ENCODE data around the gene C9orf40. TPM values are rescaled to one million over a fixed set of nuclear protein-coding genes. Genes with fewer than 3 reads are reported as not detected.

C9orf40 gene
- total and polyA plus RNA-seq, 7 experiments from 2014 or later: 1.8 to 13.6 (median 2.7) TPM

Other genes with a start within 250 kb of the C9orf40 start
- 1 to 10 TPM in 1 of 5 experiments, under 1 TPM in 1, not detected in 3; 0.85 to 3.6 TPM for gene TRPM6, start 65.0 kb downstream of the C9orf40 start, total RNA-seq
- gene TRPM6, start 65.0 kb downstream of the C9orf40 start, polyA plus RNA-seq: not detected
- 10 to 100 TPM; 15.0 to 38.1 (median 29.4) TPM for gene CARNMT1, start 75.4 kb upstream of the C9orf40 start, total RNA-seq
- gene CARNMT1, start 75.4 kb upstream of the C9orf40 start, polyA plus RNA-seq: 10 to 100 TPM in 1 of 2 donors, 1 to 10 TPM in 1; 7.8 to 12.6 TPM
- 100 to 1,000 TPM in 2 of 5 experiments, 10 to 100 TPM in 3; 23.4 to 103 (median 58.1) TPM for gene NMRK1, start 135.2 kb upstream of the C9orf40 start, total RNA-seq
- gene NMRK1, start 135.2 kb upstream of the C9orf40 start, polyA plus RNA-seq: 10 to 100 TPM; 64.3 to 75.5 TPM
- gene OSTF1, start 135.6 kb upstream of the C9orf40 start, total RNA-seq: 10 to 100 TPM; 38.7 to 93.5 (median 46.2) TPM
- 100 to 1,000 TPM; 109 to 141 TPM for gene OSTF1, start 135.6 kb upstream of the C9orf40 start, polyA plus RNA-seq